Aorta (tissue), 5 donors: ENCODE data around the gene SRCAP. TPM values are rescaled to one million over a fixed set of nuclear protein-coding genes. Genes with fewer than 3 reads are reported as not detected.

Experiments
- ATAC-seq: fragments of 200-7000 bp; cut with Tn5 transposase; one replicate; pipeline ENCODE4 v1.9.1; 2022; ENCODE audit warnings: moderate library complexity; ENCODE audit not compliant: low FRiP score
- DNase-seq, 2 donors: peaks; one replicate each; pipeline ENCODE4 v3.0.0-alpha.2; 2020
- H3K27ac ChIP-seq, 2 donors: one replicate each; pipeline ENCODE4 v1.5.1; 2013; ENCODE audit warnings: low read length in 2 of 2, mild to moderate bottlenecking in 2 of 2, moderate library complexity in 2 of 2, control low read depth in 1 of 2, inconsistent platforms in 1 of 2, low read depth in 1 of 2
- H3K27me3 ChIP-seq, 2 donors: one replicate each; pipeline ENCODE4 v1.6.1; 2013; ENCODE audit warnings: control low read depth in 1 of 2, low read length in 1 of 2, mild to moderate bottlenecking in 1 of 2, moderate library complexity in 1 of 2; ENCODE audit not compliant: insufficient read depth in 2 of 2, control insufficient read depth in 1 of 2
- H3K36me3 ChIP-seq, 2 donors: one replicate each; pipeline ENCODE4 v1.6.1; 2013; ENCODE audit warnings: control low read depth in 1 of 2, low read length in 1 of 2, mild to moderate bottlenecking in 1 of 2; ENCODE audit not compliant: insufficient read depth in 2 of 2, control insufficient read depth in 1 of 2
- H3K4me1 ChIP-seq, 2 donors: one replicate each; pipeline ENCODE4 v1.6.1; 2013; ENCODE audit warnings: low read length in 2 of 2, control low read depth in 1 of 2, mild to moderate bottlenecking in 1 of 2, moderate library complexity in 1 of 2; ENCODE audit not compliant: insufficient read depth in 2 of 2, control insufficient read depth in 1 of 2
- H3K4me3 ChIP-seq, 2 donors: one replicate each; pipeline ENCODE4 v1.5.1; 2013; ENCODE audit warnings: low read length in 2 of 2, control low read depth in 1 of 2, mild to moderate bottlenecking in 1 of 2
- H3K9me3 ChIP-seq: one replicate; pipeline ENCODE4 v1.6.1; 2013; ENCODE audit warnings: mild to moderate bottlenecking, low read length; ENCODE audit not compliant: control insufficient read depth
- WGBS, 2 donors: extraction: QIAGEN DNeasy Blood & Tissue Kit; methylation state at CpG; one replicate each; pipeline ENCODE4 v1.1.7; 2013; 5-methylcytosine and 5-hydroxymethylcytosine counted together
- intact Hi-C, 2 donors: fragments of 100-400 bp; cut with DNase I; formaldehyde crosslinking; loops; one replicate each; pipeline versions ENCODE4 v1.14.2 to v1.15.0; 2022
- long read RNA-seq, 2 donors: library from polyadenylated mRNA; unstranded; transcript quantifications; one replicate each; pipeline ENCODE4 v2.0.0, GENCODE V29; 2020 to 2021
- polyA plus RNA-seq, 2 donors: library from polyadenylated mRNA; stranded (reverse); fragments of 200-250 nt; gene quantifications; one replicate each; pipeline ENCODE4 v1.2.3, GENCODE V29; 2013
- total RNA-seq, 2 donors: library from RNA; stranded (reverse); fragmentation: NEBNext Ultra II Directional; extraction: Animal tissue kit (Norgen Biotek cat#: 25700); gene quantifications; one replicate each; pipeline ENCODE4 v1.2.1, GENCODE V29; 2021
- donor health status: healthy with polysubstance abuse.
- donor health status: Bipolar disorder and iron deficiency.
- donor health status: DM: no; HTN: no; CAD: no.
- donor health status: DM: no; HTN: no; CAD: no.
- donor health status: DM: yes; HTN: yes; CAD: no.

Gene SRCAP
- total RNA-seq, result 10 to 100 TPM; 55.0 to 66.2 TPM
- polyA plus RNA-seq, result 10 to 100 TPM in 1 of 2 donors, 1 to 10 TPM in 1; 7.1 to 14.8 TPM
- long read RNA-seq, donor 1, partial matches to known transcripts, result 0 of 5 reads
- long read RNA-seq, donor 1, other reads (novel, unspliced or antisense), result 5 of 5 reads
- long read RNA-seq, donor 2, partial matches to known transcripts, result 2 of 5 reads
- long read RNA-seq, donor 2, other reads (novel, unspliced or antisense), result 3 of 5 reads

DNA sequence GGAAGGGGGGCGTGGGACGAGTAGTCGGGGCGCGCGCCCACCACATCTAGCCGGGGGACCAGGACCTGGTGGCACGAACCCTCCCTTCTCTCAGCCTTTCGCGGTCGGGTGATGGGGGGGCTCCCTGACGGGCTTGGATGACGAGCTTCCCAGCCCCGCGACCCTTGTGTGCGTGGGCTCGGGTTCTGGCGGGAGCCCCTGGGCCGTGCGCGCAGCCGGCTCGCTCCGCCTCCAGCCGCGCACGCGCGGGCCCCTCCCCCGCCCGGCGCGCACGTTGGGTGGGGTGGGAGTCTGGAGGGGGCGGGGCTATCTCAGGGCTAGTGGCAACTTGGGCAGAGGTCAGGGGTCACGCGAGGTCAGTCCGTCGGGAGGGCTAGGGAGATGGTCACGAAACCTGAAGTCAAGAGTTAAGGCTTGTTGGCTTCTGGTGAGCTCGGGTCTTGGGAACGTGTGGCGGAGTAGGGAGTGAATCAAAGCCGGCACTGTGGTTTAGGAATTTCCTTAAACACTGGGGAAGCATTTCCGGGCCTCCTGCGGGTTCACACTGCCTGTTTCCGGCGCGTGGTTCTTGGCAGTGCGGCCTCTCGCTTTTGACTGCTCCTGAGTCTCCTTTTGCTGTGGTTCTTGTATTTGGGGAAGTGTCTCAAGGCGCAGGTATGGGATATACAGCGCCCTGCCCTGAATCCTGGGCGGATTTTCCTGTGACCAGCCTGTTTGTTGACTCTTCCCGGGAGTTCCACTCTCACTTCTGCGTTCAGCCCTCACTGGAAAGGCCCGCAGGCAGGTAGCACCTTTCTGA is at the start of gene SRCAP:
Gene SRCAP, plus strand, starts transcription at position 356 of the 799 bp plus-strand sequence. CDS start 1,654 bp downstream, outside the sequence.
- intact Hi-C loops, result loop anchor here in 1 of 2 donors (2.0 to 5.0 kb wide), 2 partner anchors 40 to 43 kb away; partner anchors contain the start of gene FBRS

DNA sequence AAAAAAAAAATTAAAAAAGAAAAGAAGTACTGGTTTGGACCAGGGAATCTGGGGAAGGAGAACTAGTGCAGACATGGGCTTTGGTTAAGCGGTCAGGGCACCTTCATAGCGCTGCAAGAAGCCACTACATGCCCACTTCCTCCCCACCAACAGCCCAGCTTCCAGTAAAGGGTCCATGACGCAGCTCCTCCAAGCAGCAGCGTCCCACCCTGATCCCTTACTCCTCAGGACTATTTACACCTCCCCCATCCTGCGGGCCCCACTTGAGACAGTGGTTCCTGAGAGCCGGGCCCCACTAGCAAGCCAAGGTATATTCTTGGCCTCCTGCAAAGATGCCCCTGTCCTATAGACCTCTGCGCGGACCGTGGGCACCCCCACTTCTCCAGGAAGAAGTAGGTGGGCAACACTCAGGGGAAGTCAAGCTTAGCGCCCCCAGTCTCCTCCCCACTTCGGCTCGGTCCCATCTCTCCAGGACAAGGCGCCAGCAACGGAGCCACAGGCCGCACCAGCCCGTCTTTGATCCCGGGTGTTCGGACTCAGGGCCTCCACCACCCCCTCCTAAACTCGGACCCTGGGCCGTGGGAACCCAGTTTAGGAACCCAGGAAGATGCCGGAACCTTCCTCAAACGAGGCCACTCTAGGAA is 49.1 kb upstream of the SRCAP start:
- peak overlapping the region in 1 of 2 donors; percentile 88 for H3K27ac ChIP-seq
- H3K27me3 ChIP-seq, result no peaks in the 10 kb centered on the region
- H3K4me1 ChIP-seq, result no peaks in the 10 kb centered on the region
- peak overlapping the region in 1 of 2 donors; percentile 30 for H3K4me3 ChIP-seq
- 22 to 32% methylated on average over 22 of the region's 22 CpGs for WGBS, 2 donors
- intact Hi-C loops, result loop anchor here in 1 of 2 donors (1.0 to 10.0 kb wide), 4 partner anchors 8 to 275 kb away; partner anchors contain the start of genes FBRS, MYL11, SEPHS2 and TBC1D10B
- H3K36me3 ChIP-seq, result peaks cover 0 to 4% of the 10 kb centered on the region in 2 donors
- no peaks in the 10 kb centered on the region for H3K9me3 ChIP-seq
- DNase-seq (peak; percentile 67 to 84), ATAC-seq (peak; percentile 0)

More for the DNA sequence above, at the start of gene SRCAP:
- 1 to 2% methylated on average over 36 to 57 of the region's 57 CpGs for WGBS, 2 donors
- Histone ChIP-seq H3K4me3 (peak within 1 kb of the TSS; percentile 80 to 87), H3K27me3 (no peaks in the 10 kb centered on the region), H3K4me1 (peaks cover 0 to 2% of the 10 kb centered on the region in 2 donors), H3K9me3 (no peaks in the 10 kb centered on the region), H3K27ac (peak within 1 kb of the TSS; percentile 85 to 90), H3K36me3 (peaks cover 2 to 4% of the 10 kb centered on the region in 2 donors)
- DNase-seq (peak; percentile 92 to 96), ATAC-seq (peak; percentile 87)

DNA sequence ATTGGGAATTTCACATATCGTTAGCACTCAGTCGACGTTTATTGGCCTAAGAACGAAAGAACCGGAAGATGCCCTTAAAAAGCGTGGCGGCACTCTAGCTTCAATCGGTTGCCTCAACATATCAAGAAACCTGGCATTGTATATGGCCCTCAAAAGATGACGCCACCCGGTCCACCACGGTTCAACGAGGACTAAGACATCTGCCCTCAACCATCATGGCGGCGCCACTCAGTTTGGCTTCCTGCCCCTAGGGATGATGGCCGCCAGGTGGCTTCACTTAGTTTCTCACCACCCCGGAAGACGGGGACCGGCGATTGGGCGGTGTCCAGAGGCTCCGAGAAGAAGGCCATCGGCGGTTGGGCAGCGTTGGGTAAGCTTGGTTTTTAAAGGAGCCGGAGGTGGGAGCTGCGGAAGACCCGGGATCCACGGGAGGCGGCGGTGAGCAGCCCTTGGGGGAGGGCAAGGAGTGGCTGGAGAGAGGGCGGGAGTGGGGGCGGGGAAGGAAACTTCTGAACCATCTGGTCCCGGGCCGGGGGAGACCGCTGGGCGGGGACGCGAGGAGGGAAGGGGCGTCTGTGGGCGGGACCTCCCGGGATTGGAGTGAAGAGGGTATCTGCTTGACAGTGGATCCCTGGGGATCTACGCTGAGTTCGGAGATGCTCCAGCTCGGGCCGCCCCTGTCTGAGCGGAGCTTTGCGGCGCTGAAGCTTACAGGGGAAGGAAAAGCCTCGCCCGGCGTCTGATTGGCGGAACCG is 48.4 kb upstream of the SRCAP start, which contains the start of gene PRR14:
Gene PRR14, plus strand, starts transcription at position 592 of the 755 bp plus-strand sequence. CDS start 686 bp downstream, outside the sequence.
- DNase-seq (peak; percentile 100), ATAC-seq (peak; percentile 96)
- H3K4me3 ChIP-seq, result peak within 1 kb of the TSS; percentile 24 to 82
- peak within 1 kb of the TSS; percentile 58 to 88 for H3K27ac ChIP-seq
- H3K36me3 ChIP-seq, result peaks cover 0 to 6% of the 10 kb centered on the region in 2 donors
- WGBS, 2 donors, result 0 to 1% methylated on average over 50 to 53 of the region's 53 CpGs
- H3K9me3 ChIP-seq, result no peaks in the 10 kb centered on the region
- H3K4me1 ChIP-seq, result no peaks in the 10 kb centered on the region
- H3K27me3 ChIP-seq, result no peaks in the 10 kb centered on the region
- intact Hi-C loops, result loop anchor here in 1 of 2 donors (1.0 to 10.0 kb wide), 4 partner anchors 8 to 276 kb away; partner anchors contain the start of genes FBRS, MYL11, SEPHS2 and TBC1D10B

- ATAC-seq (peak; percentile 82), DNase-seq (peak; percentile 77 to 91)
- peak overlapping the region; percentile 58 to 74 for H3K27ac ChIP-seq
- H3K4me3 ChIP-seq, result peak overlapping the region; percentile 24 to 82
- H3K9me3 ChIP-seq, result no peaks in the 10 kb centered on the region
- no peaks in the 10 kb centered on the region for H3K27me3 ChIP-seq
- no peaks in the 10 kb centered on the region for H3K4me1 ChIP-seq
- 0 to 1% methylated on average over 52 to 71 of the region's 71 CpGs for WGBS, 2 donors
- H3K36me3 ChIP-seq, result peaks cover 0 to 8% of the 10 kb centered on the region in 2 donors
- intact Hi-C loops, result loop anchor here in 1 of 2 donors (5.0 to 10.0 kb wide), 3 partner anchors 79 to 277 kb away; partner anchors contain the start of genes MYL11, SEPHS2, TBC1D10B and ZNF688
Measured at GRCh38 chr16:30651124-30652004, 47.6 kb upstream of the SRCAP start.

- DNase-seq (no peak), ATAC-seq (no peak)
- Histone ChIP-seq H3K27ac (peak overlapping the region in 1 of 2 donors; percentile 55), H3K4me1 (no peaks in the 10 kb centered on the region), H3K36me3 (peaks cover 0 to 8% of the 10 kb centered on the region in 2 donors), H3K4me3 (peak overlapping the region; percentile 24 to 82), H3K9me3 (no peaks in the 10 kb centered on the region), H3K27me3 (no peaks in the 10 kb centered on the region)
- intact Hi-C loops, result loop anchor here in 1 of 2 donors (5.0 to 10.0 kb wide), 3 partner anchors 80 to 277 kb away; partner anchors contain the start of genes MYL11, SEPHS2, TBC1D10B and ZNF688
- 2 to 3% methylated on average over 2 of the region's 2 CpGs for WGBS, 2 donors
Measured at GRCh38 chr16:30652005-30652296, 47.0 kb upstream of the SRCAP start.

DNA sequence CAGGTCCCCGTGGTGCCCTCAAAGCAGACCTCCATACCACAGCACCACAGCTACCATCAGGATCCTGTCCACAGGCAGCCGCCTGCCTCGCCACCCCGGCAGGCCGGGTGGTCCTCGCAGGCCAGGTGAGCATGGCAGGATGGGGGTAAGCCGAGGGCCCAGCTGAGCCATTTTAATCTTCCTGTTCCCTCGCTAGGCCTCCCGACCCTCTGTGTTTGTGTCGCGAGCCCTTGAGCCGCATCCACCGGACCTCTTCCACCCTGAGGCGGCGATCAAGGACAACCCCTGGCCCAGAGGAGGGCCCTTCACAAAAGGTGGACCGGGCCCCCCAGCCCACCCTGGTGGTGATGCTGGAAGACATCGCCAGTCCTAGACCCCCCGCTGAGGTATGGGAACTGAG is 46.3 kb upstream of the SRCAP start:
- Histone ChIP-seq H3K27me3 (no peaks in the 10 kb centered on the region), H3K36me3 (peaks cover 0 to 8% of the 10 kb centered on the region in 2 donors), H3K4me3 (no peak overlapping the region), H3K9me3 (no peaks in the 10 kb centered on the region), H3K27ac (no peak overlapping the region), H3K4me1 (no peaks in the 10 kb centered on the region)
- DNase-seq, result no peak
- no peak for ATAC-seq
- intact Hi-C loops, result loop anchor here in 1 of 2 donors (5.0 to 10.0 kb wide), 3 partner anchors 80 to 278 kb away; partner anchors contain the start of genes MYL11, SEPHS2, TBC1D10B and ZNF688
- WGBS, 2 donors, result 92% methylated on average over 18 of the region's 18 CpGs

GRCh38 chr16:30654856-30655255 is 44.1 kb upstream of the SRCAP start:
- H3K9me3 ChIP-seq, result no peaks in the 10 kb centered on the region
- ATAC-seq (no peak), DNase-seq (no peak)
- H3K4me3 ChIP-seq, result no peak overlapping the region
- intact Hi-C loops, result loop anchor here (5.0 to 10.0 kb wide), 4 partner anchors 37 to 280 kb away; partner anchors contain the start of genes MYL11 (in 1 of the 2), SEPHS2 (in 1 of the 2), TBC1D10B (in 1 of the 2) and ZNF688 (in 1 of the 2)
- H3K27me3 ChIP-seq, result no peaks in the 10 kb centered on the region
- no peak overlapping the region for H3K27ac ChIP-seq
- H3K4me1 ChIP-seq, result no peaks in the 10 kb centered on the region
- WGBS, 2 donors, result 91 to 93% methylated on average over 17 to 18 of the region's 18 CpGs
- H3K36me3 ChIP-seq, result peaks cover 0 to 8% of the 10 kb centered on the region in 2 donors
